SJCRH30 (cell line): ENCODE measurements around the gene RBKS. TPM values are rescaled to one million over a fixed set of nuclear protein-coding genes. Genes with fewer than 3 reads are reported as not detected.

Experiments used
- DNase-seq, 2 experiments: peaks; one replicate each; pipeline ENCODE4 v3.0.0-alpha.2; 2015 to 2020
- H3K27ac ChIP-seq: fragments of 250-450 bp; sonication (Bioruptor Pico); 2 replicates; pipeline ENCODE4 v1.5.1; 2020; ENCODE audit warnings: mild to moderate bottlenecking, moderate library complexity
- H3K27me3 ChIP-seq: fragments of 250-450 bp; sonication (Bioruptor Pico); 2 replicates; pipeline ENCODE4 v1.5.1; 2020; ENCODE audit warnings: mild to moderate bottlenecking, moderate library complexity
- H3K36me3 ChIP-seq: fragments of 250-450 bp; sonication (Bioruptor Pico); 2 replicates; pipeline ENCODE4 v1.5.1; 2020; ENCODE audit warnings: mild to moderate bottlenecking, moderate library complexity
- H3K4me1 ChIP-seq: fragments of 250-450 bp; sonication (Bioruptor Pico); 2 replicates; pipeline ENCODE4 v1.5.1; 2020; ENCODE audit warnings: mild to moderate bottlenecking, moderate library complexity
- H3K4me3 ChIP-seq: fragments of 250-450 bp; sonication (Bioruptor Pico); 2 replicates; pipeline ENCODE4 v1.5.1; 2020; ENCODE audit warnings: mild to moderate bottlenecking, moderate library complexity
- H3K9me3 ChIP-seq: fragments of 250-450 bp; sonication (Bioruptor Pico); replicated peaks from 2 replicates; pipeline ENCODE4 v1.5.1; 2020; ENCODE audit warnings: mild to moderate bottlenecking, moderate library complexity
- total RNA-seq: library from RNA; depleted of rRNA; stranded (reverse); fragments of >200 nt; shearing (Covaris generic); gene quantifications from 2 replicates; pipeline ENCODE4 v1.2.3, GENCODE V29; 2014

RBKS gene
- total RNA-seq, 1 experiment from 2014 or later: 0.20 TPM

- no peaks in the 10 kb centered on the region for H3K4me1 ChIP-seq
- no peak for DNase-seq
- no peaks in the 10 kb centered on the region for H3K9me3 ChIP-seq
- H3K4me3 ChIP-seq: no peak overlapping the region
- H3K27ac ChIP-seq: no peak overlapping the region
- H3K27me3 ChIP-seq: no peaks in the 10 kb centered on the region
- H3K36me3 ChIP-seq: no peaks in the 10 kb centered on the region
Measured at GRCh38 chr2:27914805-27915175, 24.6 kb upstream of the RBKS start.

GRCh38 chr2:27914041-27914804 lies 24.0 kb upstream of the RBKS start:
- no peak for DNase-seq
- Histone ChIP-seq H3K36me3 (no peaks in the 10 kb centered on the region), H3K4me1 (no peaks in the 10 kb centered on the region), H3K27me3 (no peaks in the 10 kb centered on the region), H3K9me3 (no peaks in the 10 kb centered on the region), H3K4me3 (no peak overlapping the region), H3K27ac (no peak overlapping the region)

- H3K9me3 ChIP-seq: no peaks in the 10 kb centered on the region
Measured at GRCh38 chr2:27912512-27912911, 22.3 kb upstream of the RBKS start.

GRCh38 chr2:27911458-27912210 lies 21.4 kb upstream of the RBKS start:
- Histone ChIP-seq H3K27me3 (no peaks in the 10 kb centered on the region), H3K4me3 (no peak overlapping the region), H3K9me3 (no peaks in the 10 kb centered on the region), H3K4me1 (no peaks in the 10 kb centered on the region), H3K36me3 (no peaks in the 10 kb centered on the region), H3K27ac (no peak overlapping the region)
- no peak for DNase-seq

More at GRCh38 chr2:27912512-27912911, 22.3 kb upstream of the RBKS start:
- no peaks in the 10 kb centered on the region for H3K4me1 ChIP-seq
- no peak for DNase-seq
- H3K36me3 ChIP-seq: no peaks in the 10 kb centered on the region
- no peak overlapping the region for H3K27ac ChIP-seq
- H3K27me3 ChIP-seq: no peaks in the 10 kb centered on the region
- no peak overlapping the region for H3K4me3 ChIP-seq

GRCh38 chr2:27909901-27910300 lies 19.7 kb upstream of the RBKS start:
- Histone ChIP-seq H3K27me3 (no peaks in the 10 kb centered on the region), H3K4me3 (no peak overlapping the region)
- no peak for DNase-seq

GRCh38 chr2:27907547-27907946 lies 17.4 kb upstream of the RBKS start:
- Histone ChIP-seq H3K27me3 (no peaks in the 10 kb centered on the region), H3K4me1 (no peaks in the 10 kb centered on the region), H3K4me3 (no peak overlapping the region), H3K9me3 (no peaks in the 10 kb centered on the region), H3K27ac (no peak overlapping the region), H3K36me3 (no peaks in the 10 kb centered on the region)
- no peak for DNase-seq

More at GRCh38 chr2:27909901-27910300, 19.7 kb upstream of the RBKS start:
- H3K27ac ChIP-seq: no peak overlapping the region
- no peaks in the 10 kb centered on the region for H3K4me1 ChIP-seq
- no peaks in the 10 kb centered on the region for H3K36me3 ChIP-seq
- no peaks in the 10 kb centered on the region for H3K9me3 ChIP-seq

GRCh38 chr2:27906074-27906473 lies 15.9 kb upstream of the RBKS start:
- no peaks in the 10 kb centered on the region for H3K27me3 ChIP-seq
- no peaks in the 10 kb centered on the region for H3K36me3 ChIP-seq
- H3K9me3 ChIP-seq: no peaks in the 10 kb centered on the region
- H3K27ac ChIP-seq: no peak overlapping the region
- no peak for DNase-seq
- H3K4me1 ChIP-seq: no peaks in the 10 kb centered on the region
- no peak overlapping the region for H3K4me3 ChIP-seq

GRCh38 chr2:27904405-27904665 lies 14.1 kb upstream of the RBKS start:
- H3K9me3 ChIP-seq: no peaks in the 10 kb centered on the region
- no peaks in the 10 kb centered on the region for H3K36me3 ChIP-seq
- H3K4me1 ChIP-seq: no peaks in the 10 kb centered on the region
- no peaks in the 10 kb centered on the region for H3K27me3 ChIP-seq
- H3K27ac ChIP-seq: no peak overlapping the region
- DNase-seq: no peak
- no peak overlapping the region for H3K4me3 ChIP-seq

- H3K27me3 ChIP-seq: no peaks in the 10 kb centered on the region
- no peaks in the 10 kb centered on the region for H3K4me1 ChIP-seq
- H3K36me3 ChIP-seq: no peaks in the 10 kb centered on the region
- H3K9me3 ChIP-seq: no peaks in the 10 kb centered on the region
- no peak overlapping the region for H3K4me3 ChIP-seq
- DNase-seq: no peak
- H3K27ac ChIP-seq: no peak overlapping the region
Measured at GRCh38 chr2:27903649-27904404, 13.6 kb upstream of the RBKS start.

- no peaks in the 10 kb centered on the region for H3K4me1 ChIP-seq
- H3K9me3 ChIP-seq: no peaks in the 10 kb centered on the region
- H3K36me3 ChIP-seq: 0 out of 2 replicates have a peak, but pooled peaks cover 6% of the 10 kb centered on the region
- H3K27ac ChIP-seq: no peak overlapping the region
- no peaks in the 10 kb centered on the region for H3K27me3 ChIP-seq
- DNase-seq: no peak
- no peak overlapping the region for H3K4me3 ChIP-seq
Measured at GRCh38 chr2:27903018-27903417, 12.8 kb upstream of the RBKS start.

GRCh38 chr2:27902098-27902497 lies 11.9 kb upstream of the RBKS start:
- no peaks in the 10 kb centered on the region for H3K4me1 ChIP-seq
- H3K27me3 ChIP-seq: no peaks in the 10 kb centered on the region
- no peak overlapping the region for H3K27ac ChIP-seq
- H3K36me3 ChIP-seq: 0 out of 2 replicates have a peak, but pooled peaks cover 6% of the 10 kb centered on the region
- no peaks in the 10 kb centered on the region for H3K9me3 ChIP-seq
- DNase-seq: no peak
- no peak overlapping the region for H3K4me3 ChIP-seq

- Histone ChIP-seq H3K27ac (no peak overlapping the region), H3K4me3 (no peak overlapping the region), H3K36me3 (0 out of 2 replicates have a peak, but pooled peaks cover 6% of the 10 kb centered on the region), H3K4me1 (no peaks in the 10 kb centered on the region), H3K27me3 (no peaks in the 10 kb centered on the region), H3K9me3 (no peaks in the 10 kb centered on the region)
- no peak for DNase-seq
Measured at GRCh38 chr2:27901234-27901633, 11.0 kb upstream of the RBKS start.

GRCh38 chr2:27897717-27898116 lies 7.5 kb upstream of the RBKS start:
- Histone ChIP-seq H3K36me3 (0 out of 2 replicates have a peak, but pooled peaks cover 6% of the 10 kb centered on the region), H3K4me1 (no peaks in the 10 kb centered on the region), H3K9me3 (no peaks in the 10 kb centered on the region), H3K4me3 (no peak overlapping the region), H3K27ac (no peak overlapping the region), H3K27me3 (no peaks in the 10 kb centered on the region)
- DNase-seq: no peak

GRCh38 chr2:27893006-27893405 lies 2.8 kb upstream of the RBKS start:
- no peak overlapping the region for H3K27ac ChIP-seq
- no peaks in the 10 kb centered on the region for H3K9me3 ChIP-seq
- no peaks in the 10 kb centered on the region for H3K4me1 ChIP-seq
- H3K36me3 ChIP-seq: 0 out of 2 replicates have a peak, but pooled peaks cover under 1% of the 10 kb centered on the region
- H3K27me3 ChIP-seq: no peaks in the 10 kb centered on the region
- DNase-seq: no peak
- H3K4me3 ChIP-seq: no peak overlapping the region

GRCh38 chr2:27891673-27892105 lies 1.5 kb upstream of the RBKS start:
- H3K4me3 ChIP-seq: no peak overlapping the region
- no peak for DNase-seq
- no peaks in the 10 kb centered on the region for H3K36me3 ChIP-seq
- no peaks in the 10 kb centered on the region for H3K4me1 ChIP-seq
- H3K9me3 ChIP-seq: no peaks in the 10 kb centered on the region
- H3K27me3 ChIP-seq: no peaks in the 10 kb centered on the region
- no peak overlapping the region for H3K27ac ChIP-seq
